ENCODE data around the gene PRR33. TPM values are rescaled to one million over a fixed set of nuclear protein-coding genes. Genes with fewer than 3 reads are reported as not detected.
"Not testable (repeated sequence)": the region's sequence is repeated elsewhere in the genome, so short reads cannot be mapped to it uniquely, and the experiment has no call there.

Gene PRR33
- total RNA-seq, 5 donors from 2014 or later (not counting 1 experiment from before 2014, with no cell fraction given): 0.10 to 0.12 TPM; not detected in 3

DNA sequence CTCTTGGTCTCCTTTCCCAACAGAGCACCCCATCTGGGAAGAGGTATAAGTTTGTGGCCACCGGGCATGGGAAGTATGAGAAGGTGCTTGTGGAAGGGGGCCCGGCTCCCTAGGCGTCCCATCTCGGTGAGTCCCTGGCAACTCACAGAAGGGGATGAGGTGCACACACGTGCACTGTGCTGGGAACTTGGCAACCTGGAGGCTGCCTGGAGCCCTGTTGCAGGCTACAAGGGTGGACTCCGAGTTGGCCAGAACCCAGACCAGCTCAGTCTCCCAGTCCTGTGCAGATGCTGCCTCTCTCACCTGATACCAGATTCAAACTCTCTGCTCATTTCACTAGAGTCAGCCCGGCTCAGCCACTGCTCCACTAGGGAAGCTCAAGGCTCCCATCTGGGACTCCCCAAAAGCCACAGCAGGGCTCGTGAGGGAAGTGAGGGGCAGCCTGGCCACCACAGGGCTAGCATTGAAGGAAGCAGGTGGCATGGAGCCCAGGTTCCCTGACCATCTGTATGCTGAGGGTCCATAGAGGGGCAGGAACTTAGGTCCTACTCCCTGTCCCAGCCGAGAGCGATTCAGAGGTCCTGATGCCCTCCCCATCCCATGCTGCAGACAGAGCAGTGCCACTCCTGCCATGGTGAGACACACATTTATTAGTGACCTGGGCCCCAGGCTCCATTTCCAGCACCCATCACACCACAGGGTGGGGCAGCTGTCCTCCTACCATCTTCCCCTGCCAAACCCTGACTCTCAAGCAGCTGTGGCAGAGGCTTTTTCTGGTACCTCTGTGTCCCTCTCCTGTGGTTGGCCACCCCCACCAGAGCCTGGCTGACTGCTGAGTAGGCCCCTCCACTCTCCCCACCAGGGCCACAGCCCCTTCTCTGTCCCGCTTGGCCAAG is 4.0 kb downstream of the PRR33 start:
- ChIA-PET POLR2A (no interaction called here), CTCF (no interaction called here)
- Histone ChIP-seq H3K4me3 (ENCODE audit: control insufficient read depth in 1 of 2, extremely low read depth in 1 of 2, low read length in 1 of 2) (no peak overlapping the region), H3K27me3 (replicated peaks in 1 of 2; ENCODE audit: control insufficient read depth in 2 of 2, extremely low read depth in 1 of 2, insufficient read depth in 2 of 2, low read length in 1 of 2) (no peaks in the 10 kb centered on the region), H3K27ac (ENCODE audit: low read length) (peak overlapping the region; percentile 65), H3K9me3 (no peaks in the 10 kb centered on the region), H3K36me3 (ENCODE audit: control insufficient read depth in 2 of 2, extremely low read depth in 1 of 2, insufficient read depth in 1 of 2, low read length in 1 of 2) (peaks cover 21 to 62% of the 10 kb centered on the region in 2 donors), H3K4me1 (ENCODE audit: control insufficient read depth in 1 of 2, extremely low read depth in 1 of 2, insufficient read depth in 2 of 2, low read length in 2 of 2) (peaks cover 22 to 60% of the 10 kb centered on the region in 2 experiments)
- Mint-ChIP-seq H3K4me3 (no peak overlapping the region), H3K27ac (peak overlapping the region; percentile 89 to 94), H3K27me3 (no peaks in the 10 kb centered on the region), H3K4me1 (peaks cover 36 to 49% (median 45%) of the 10 kb centered on the region in 3 donors), H3K36me3 (peaks cover 8% of the 10 kb centered on the region), H3K9me3 (no peaks in the 10 kb centered on the region)
- WGBS (ENCODE audit: insufficient coverage): 92% methylated on average over 8 of the region's 11 CpGs
- ATAC-seq (replicated peaks in 1 of 4) (no peak), DNase-seq (no peak)

DNA sequence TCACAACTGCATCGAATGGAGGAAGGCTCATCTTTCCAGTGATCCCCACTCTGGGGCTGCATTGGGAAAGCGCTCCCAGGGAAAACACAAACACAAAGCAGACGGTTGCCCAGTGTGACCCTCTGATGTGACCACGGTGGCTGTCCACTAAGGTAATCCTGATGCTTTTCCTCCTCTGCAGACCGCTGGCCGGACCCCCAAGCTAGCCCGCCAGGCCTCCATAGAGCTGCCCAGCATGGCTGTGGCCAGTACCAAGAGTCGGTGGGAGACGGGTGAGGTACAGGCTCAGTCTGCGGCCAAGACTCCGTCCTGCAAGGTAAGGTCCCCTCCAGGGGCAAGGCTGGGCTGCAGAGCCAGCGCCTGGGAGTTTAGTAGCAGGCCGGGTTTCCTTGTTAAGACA is 5.1 kb downstream of the PRR33 start:
- DNase-seq; H3K9me3 ChIP-seq; H3K36me3 Mint-ChIP-seq; CTCF ChIA-PET; H3K9me3 Mint-ChIP-seq; H3K27ac ChIP-seq (ENCODE audit: low read length); H3K27me3 ChIP-seq (replicated peaks in 1 of 2; ENCODE audit: control insufficient read depth in 2 of 2, extremely low read depth in 1 of 2, insufficient read depth in 2 of 2, low read length in 1 of 2); POLR2A ChIA-PET; ATAC-seq (replicated peaks in 1 of 4); H3K27me3 Mint-ChIP-seq; H3K4me3 ChIP-seq (ENCODE audit: control insufficient read depth in 1 of 2, extremely low read depth in 1 of 2, low read length in 1 of 2); H3K4me3 Mint-ChIP-seq: not testable (repeated sequence)
- WGBS (ENCODE audit: insufficient coverage): 96% methylated on average over 12 of the region's 13 CpGs
- peaks cover 25 to 46% (median 43%) of the 10 kb centered on the region in 3 donors for H3K4me1 Mint-ChIP-seq
- Histone ChIP-seq H3K4me1 (ENCODE audit: control insufficient read depth in 1 of 2, extremely low read depth in 1 of 2, insufficient read depth in 2 of 2, low read length in 2 of 2) (peaks cover 20 to 63% of the 10 kb centered on the region in 2 experiments), H3K36me3 (ENCODE audit: control insufficient read depth in 2 of 2, extremely low read depth in 1 of 2, insufficient read depth in 1 of 2, low read length in 1 of 2) (peaks cover 21 to 58% of the 10 kb centered on the region in 2 donors)
- peak overlapping the region in 1 of 2 donors; percentile 20 for H3K27ac Mint-ChIP-seq

DNA sequence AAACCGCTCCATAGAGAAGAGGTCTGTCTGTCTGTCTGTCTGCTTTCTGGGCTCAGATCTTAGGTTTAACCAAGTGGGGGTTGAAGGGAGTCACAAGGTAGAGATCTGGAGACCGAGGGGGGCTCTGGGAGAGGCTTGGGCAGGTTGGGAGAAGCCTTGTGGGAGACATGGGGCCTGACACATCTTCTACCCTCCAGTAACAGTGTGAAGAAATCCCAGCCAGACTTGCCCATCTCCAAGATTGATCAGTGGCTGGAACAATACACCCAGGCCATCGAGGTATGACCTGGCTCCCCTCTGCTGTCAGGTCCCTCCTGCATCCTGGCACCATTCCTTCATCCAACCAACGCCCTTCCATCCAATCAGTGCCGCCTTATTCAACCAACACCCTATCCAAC is 7.4 kb downstream of the PRR33 start:
- no peaks in the 10 kb centered on the region for H3K27me3 Mint-ChIP-seq
- H3K4me3 Mint-ChIP-seq: no peak overlapping the region
- peaks cover 8% of the 10 kb centered on the region for H3K36me3 Mint-ChIP-seq
- H3K9me3 Mint-ChIP-seq: no peaks in the 10 kb centered on the region
- CTCF ChIA-PET: no interaction called here
- POLR2A ChIA-PET: no interaction called here
- no peak for ATAC-seq (replicated peaks in 1 of 4)
- H3K9me3 ChIP-seq: no peaks in the 10 kb centered on the region
- H3K4me1 Mint-ChIP-seq: peaks cover 24 to 39% (median 28%) of the 10 kb centered on the region in 3 donors
- no peak overlapping the region for H3K4me3 ChIP-seq (ENCODE audit: control insufficient read depth in 1 of 2, extremely low read depth in 1 of 2, low read length in 1 of 2)
- WGBS (ENCODE audit: insufficient coverage): 100% methylated on average over 3 of the region's 5 CpGs
- peaks cover 21 to 69% of the 10 kb centered on the region in 2 donors for H3K36me3 ChIP-seq (ENCODE audit: control insufficient read depth in 2 of 2, extremely low read depth in 1 of 2, insufficient read depth in 1 of 2, low read length in 1 of 2)
- no peak overlapping the region for H3K27ac ChIP-seq (ENCODE audit: low read length)
- H3K27me3 ChIP-seq (replicated peaks in 1 of 2; ENCODE audit: control insufficient read depth in 2 of 2, extremely low read depth in 1 of 2, insufficient read depth in 2 of 2, low read length in 1 of 2): no peaks in the 10 kb centered on the region
- no peak overlapping the region for H3K27ac Mint-ChIP-seq
- peaks cover 19 to 63% of the 10 kb centered on the region in 2 experiments for H3K4me1 ChIP-seq (ENCODE audit: control insufficient read depth in 1 of 2, extremely low read depth in 1 of 2, insufficient read depth in 2 of 2, low read length in 2 of 2)
- no peak for DNase-seq

DNA sequence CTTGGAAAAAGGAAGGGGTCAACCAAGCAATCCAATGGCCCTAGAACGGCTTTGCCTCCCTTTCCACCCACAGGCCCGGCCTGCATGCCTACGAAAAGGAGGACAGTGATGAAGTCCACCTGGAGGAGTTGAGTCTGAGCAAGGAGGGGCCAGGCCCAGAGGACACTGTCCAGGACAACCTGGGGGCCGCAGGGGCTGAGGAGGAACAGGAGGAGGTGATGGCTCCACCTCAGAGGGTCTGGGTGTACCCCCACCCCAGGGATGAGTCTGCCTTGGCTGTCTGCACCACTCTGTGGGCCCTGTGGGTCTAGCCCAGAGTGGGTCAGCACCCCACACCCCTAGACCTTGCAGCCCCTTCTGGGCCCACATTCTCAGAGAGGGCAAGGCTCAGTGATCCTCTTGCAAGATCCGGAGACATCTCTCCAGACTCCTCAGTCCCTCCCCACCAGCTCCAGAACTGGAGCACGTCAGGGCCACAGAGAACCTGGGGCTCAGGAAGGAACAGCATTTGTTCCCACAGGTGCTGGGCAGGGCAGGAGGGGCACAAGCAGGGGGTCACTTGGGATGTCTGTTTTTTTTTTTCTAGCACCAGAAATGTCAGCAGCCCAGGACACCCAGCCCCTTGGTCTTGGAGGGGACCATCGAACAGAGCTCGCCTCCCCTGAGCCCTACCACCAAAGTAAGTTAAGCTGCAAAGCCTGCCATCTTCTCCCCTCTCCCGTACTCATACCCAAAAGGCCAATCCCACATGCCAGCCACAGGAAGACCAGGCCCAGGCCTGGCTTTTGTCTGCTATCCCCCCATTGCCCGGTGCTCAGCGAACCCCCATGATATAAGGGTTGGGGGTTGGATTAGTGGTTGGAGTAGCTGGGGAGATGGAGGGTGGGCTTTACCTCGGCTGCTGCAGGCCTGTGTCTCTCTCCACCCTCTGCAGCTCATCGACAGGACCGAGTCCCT is 8.1 kb downstream of the PRR33 start:
- Mint-ChIP-seq H3K9me3 (no peaks in the 10 kb centered on the region), H3K27me3 (no peaks in the 10 kb centered on the region), H3K4me1 (peaks cover 17 to 34% (median 23%) of the 10 kb centered on the region in 3 donors), H3K4me3 (no peak overlapping the region), H3K36me3 (peaks cover 5% of the 10 kb centered on the region), H3K27ac (peak overlapping the region in 1 of 2 donors; percentile 47)
- CTCF ChIA-PET: interaction anchor here (0.6 to 1.7 kb wide), 2 partner anchors 183 to 268 kb away, joined by 3 to 9 read pairs; no protein-coding TSS in a partner anchor
- Histone ChIP-seq H3K36me3 (ENCODE audit: control insufficient read depth in 2 of 2, extremely low read depth in 1 of 2, insufficient read depth in 1 of 2, low read length in 1 of 2) (peaks cover 21 to 65% of the 10 kb centered on the region in 2 donors), H3K27ac (ENCODE audit: low read length) (no peak overlapping the region), H3K27me3 (replicated peaks in 1 of 2; ENCODE audit: control insufficient read depth in 2 of 2, extremely low read depth in 1 of 2, insufficient read depth in 2 of 2, low read length in 1 of 2) (no peaks in the 10 kb centered on the region), H3K4me3 (ENCODE audit: control insufficient read depth in 1 of 2, extremely low read depth in 1 of 2, low read length in 1 of 2) (no peak overlapping the region), H3K9me3 (no peaks in the 10 kb centered on the region), H3K4me1 (ENCODE audit: control insufficient read depth in 1 of 2, extremely low read depth in 1 of 2, insufficient read depth in 2 of 2, low read length in 2 of 2) (peaks cover 14 to 61% of the 10 kb centered on the region in 2 experiments)
- DNase-seq (peak in 1 of 35 experiments; percentile 14), ATAC-seq (replicated peaks in 1 of 4) (no peak)
- POLR2A ChIA-PET: no interaction called here
- WGBS (ENCODE audit: insufficient coverage): 94% methylated on average over 6 of the region's 14 CpGs

DNA sequence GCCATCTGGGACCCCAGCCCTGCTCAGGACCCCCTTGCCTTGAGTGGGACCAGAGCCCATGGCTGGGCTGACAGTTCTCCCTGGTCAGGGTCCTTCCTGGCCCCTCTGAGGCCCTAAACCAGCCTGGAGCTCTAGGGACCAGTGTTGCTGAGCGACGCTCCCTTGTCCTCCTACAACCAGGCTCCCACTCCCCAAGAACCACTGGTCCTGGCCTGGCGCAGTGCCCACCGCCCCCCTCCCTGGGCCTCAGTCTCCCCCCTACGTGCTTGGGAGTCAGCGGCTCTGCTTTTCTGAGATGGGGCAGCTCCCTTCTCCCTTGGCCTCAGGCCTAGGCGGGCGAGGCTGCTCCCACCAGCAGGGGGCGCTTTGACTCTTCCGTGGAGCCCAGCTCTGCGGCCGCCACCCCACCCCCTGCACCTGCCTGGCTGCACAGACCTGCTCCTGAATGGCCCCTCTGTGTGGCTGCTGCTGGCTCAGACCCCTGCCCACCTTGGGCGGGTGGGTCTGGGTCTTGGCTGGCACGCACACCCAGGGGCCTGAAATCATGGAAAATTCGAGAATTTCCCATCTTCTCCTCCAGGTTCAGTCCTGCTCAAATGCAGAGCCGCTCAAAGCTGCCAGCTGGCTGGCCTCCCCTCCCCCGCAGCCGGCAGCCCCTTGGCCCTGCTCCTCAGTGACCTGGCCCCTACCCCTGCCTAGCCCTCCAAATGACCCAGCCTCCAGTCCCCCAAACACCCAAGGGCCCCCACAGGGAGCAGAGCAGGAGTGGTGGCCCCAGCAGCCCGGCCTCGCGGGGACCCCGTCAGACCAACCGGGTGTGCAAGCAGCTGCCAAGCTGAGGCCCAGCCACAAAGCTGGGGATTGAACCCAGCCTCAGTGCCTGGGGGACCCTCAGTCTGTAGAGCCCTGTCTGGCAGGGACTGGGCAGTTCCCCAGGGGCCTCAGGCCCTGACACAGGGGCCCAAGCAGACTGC is 9.1 kb downstream of the PRR33 start:
- Histone ChIP-seq H3K27me3 (replicated peaks in 1 of 2; ENCODE audit: control insufficient read depth in 2 of 2, extremely low read depth in 1 of 2, insufficient read depth in 2 of 2, low read length in 1 of 2) (no peaks in the 10 kb centered on the region), H3K27ac (ENCODE audit: low read length) (no peak overlapping the region), H3K36me3 (ENCODE audit: control insufficient read depth in 2 of 2, extremely low read depth in 1 of 2, insufficient read depth in 1 of 2, low read length in 1 of 2) (peaks cover 14 to 60% of the 10 kb centered on the region in 2 donors), H3K4me3 (ENCODE audit: control insufficient read depth in 1 of 2, extremely low read depth in 1 of 2, low read length in 1 of 2) (no peak overlapping the region), H3K4me1 (ENCODE audit: control insufficient read depth in 1 of 2, extremely low read depth in 1 of 2, insufficient read depth in 2 of 2, low read length in 2 of 2) (peaks cover 9 to 59% of the 10 kb centered on the region in 2 experiments), H3K9me3 (no peaks in the 10 kb centered on the region)
- WGBS (ENCODE audit: insufficient coverage): 46% methylated on average over 22 of the region's 23 CpGs
- Mint-ChIP-seq H3K9me3 (no peaks in the 10 kb centered on the region), H3K27me3 (no peaks in the 10 kb centered on the region), H3K4me1 (peaks cover 12 to 28% (median 17%) of the 10 kb centered on the region in 3 donors), H3K27ac (peak overlapping the region; percentile 21 to 22), H3K4me3 (no peak overlapping the region), H3K36me3 (no peaks in the 10 kb centered on the region)
- POLR2A ChIA-PET: interaction anchor here in 1 of 2 donors (0.7 kb wide), 1 partner anchor 12 kb away, joined by 10 read pairs; no protein-coding TSS in a partner anchor
- ATAC-seq (replicated peaks in 1 of 4) (peak; percentile 84 to 91 (median 86)), DNase-seq (peak; percentile 51 to 90 (median 74))
- CTCF ChIA-PET: interaction anchor here (0.6 to 1.7 kb wide), 12 partner anchors 10 to 269 kb away, joined by 3 to 9 read pairs (median 4); partner anchors contain the start of genes LSP1 (in 1 of the 2) and SYT8 (in 1 of the 2)

Measured in T-cell (primary cell).